GM19328 (cell line): ENCODE measurements around the gene IWS1.

ENCODE experiments used
- ATAC-seq: cut with Tn5 transposase; IDR thresholded peaks from one replicate; pipeline ENCODE4 v1.9.1; 2021; ENCODE audit warnings: mild to moderate bottlenecking, moderate library complexity; ENCODE audit not compliant: unreplicated experiment

The IWS1 gene

DNA sequence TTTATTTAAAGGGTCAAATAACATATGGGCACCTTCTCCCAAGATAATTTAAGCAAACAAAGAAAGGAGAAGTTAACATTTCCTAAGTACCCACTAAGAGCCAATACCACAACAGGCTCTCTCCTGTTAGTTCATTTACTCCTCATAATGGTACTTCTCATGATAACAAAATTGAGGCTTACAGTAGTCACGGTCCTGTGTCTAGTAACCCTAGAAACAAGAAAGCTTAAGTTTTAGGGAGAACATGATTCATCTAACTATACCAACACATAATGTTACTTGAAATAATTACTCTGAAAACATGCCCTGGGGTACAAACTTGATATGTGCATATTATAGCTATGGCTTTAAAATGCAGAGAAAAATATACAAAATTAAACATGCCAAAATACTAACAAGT lies 19.8 kb downstream of the IWS1 start:
- ATAC-seq, result no peak

DNA sequence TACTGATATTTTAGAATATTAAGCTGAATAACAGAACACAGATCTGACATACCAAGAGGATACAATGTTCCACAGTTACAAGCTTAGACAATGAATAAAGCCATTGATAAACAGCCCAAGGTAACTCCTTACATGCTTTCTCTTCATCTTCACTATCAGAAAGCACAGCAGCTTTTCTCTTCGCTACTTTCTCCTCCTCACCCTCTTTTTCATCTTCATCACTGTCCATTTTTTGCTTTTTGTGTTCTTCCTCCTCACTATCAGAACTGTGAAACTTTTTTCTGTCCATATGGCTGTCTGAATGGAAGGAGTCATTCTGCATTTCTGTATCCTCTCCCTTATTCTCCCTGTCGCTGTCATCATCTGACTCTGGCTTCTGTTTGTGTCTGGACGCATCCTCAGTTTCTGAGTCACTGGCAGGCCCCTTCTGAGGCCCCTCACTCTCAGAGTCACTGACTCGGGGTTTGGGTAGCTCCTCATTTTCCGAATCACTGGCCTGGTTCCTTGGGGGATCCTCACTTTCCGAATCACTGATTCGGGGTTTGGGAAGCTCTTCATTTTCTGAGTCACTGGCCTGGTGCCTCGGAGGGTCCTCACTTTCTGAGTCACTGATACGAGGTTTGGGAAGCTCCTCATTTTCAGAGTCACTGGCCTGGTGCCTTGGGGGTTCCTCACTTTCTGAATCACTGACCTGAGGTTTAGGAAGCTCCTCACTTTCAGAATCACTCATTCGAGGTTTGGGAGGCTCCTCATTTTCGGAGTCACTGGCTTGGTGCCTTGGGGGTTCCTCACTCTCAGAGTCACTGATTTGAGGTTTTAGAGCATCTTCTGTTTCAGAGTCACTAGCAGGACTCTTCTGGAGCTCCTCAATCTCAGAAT lies 21.5 kb downstream of the IWS1 start:
- no peak for ATAC-seq

DNA sequence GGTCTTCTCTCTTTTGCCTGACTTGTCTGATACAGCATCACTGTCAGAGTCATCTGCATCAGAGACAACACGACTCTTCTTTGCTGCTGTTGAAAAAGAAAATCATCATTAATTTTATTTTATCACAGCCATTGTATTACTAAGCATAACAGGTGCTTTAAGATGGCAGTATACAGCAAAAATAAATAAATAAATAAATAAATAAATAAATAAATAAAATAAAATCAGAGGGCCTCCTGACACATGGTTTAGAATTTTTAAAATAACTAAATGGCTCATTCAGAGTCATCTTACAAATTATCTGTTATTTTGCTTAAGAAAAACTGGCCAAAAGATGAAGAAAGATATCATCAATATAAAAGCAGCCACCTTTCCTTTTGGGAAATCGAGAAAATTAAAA lies 22.8 kb downstream of the IWS1 start:
- no peak for ATAC-seq

DNA sequence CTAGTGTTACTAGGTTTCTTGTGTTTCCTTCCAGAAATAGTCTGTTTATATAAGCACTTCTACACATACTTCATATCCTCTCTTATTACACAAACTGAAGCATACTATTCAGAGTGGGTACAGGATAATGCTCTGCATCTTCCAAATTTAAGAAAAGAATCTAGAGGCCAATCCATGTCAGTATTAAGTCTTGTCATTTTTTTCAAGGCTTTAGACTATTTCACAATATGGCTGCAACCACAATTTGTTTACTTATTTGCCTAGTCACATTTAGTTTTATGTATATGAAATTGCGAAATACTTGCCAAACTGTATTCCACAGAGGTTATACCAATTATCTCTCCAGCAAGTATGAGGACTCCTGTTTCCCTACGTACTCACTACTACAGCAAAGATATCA lies 27.9 kb downstream of the IWS1 start:
- no peak for ATAC-seq

DNA sequence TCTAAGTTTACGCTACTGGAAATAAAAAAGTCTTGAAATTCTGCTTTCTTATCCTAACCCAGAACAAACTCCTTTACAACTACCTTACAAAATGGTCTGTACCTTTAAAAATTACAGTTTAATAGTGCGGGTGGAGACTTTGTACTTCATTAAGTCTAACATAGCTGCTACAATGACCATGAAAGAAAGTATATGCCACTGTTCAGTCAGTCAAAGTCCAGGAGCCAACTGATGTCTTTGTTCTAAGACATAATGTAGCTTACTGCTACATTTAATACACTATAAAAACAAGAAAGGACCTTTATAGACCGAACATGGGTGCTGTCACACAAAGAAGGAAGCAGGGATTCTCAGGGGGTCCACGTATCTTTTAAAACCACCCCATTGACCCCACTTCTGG lies 36.0 kb downstream of the IWS1 start:
- ATAC-seq, result no peak

DNA sequence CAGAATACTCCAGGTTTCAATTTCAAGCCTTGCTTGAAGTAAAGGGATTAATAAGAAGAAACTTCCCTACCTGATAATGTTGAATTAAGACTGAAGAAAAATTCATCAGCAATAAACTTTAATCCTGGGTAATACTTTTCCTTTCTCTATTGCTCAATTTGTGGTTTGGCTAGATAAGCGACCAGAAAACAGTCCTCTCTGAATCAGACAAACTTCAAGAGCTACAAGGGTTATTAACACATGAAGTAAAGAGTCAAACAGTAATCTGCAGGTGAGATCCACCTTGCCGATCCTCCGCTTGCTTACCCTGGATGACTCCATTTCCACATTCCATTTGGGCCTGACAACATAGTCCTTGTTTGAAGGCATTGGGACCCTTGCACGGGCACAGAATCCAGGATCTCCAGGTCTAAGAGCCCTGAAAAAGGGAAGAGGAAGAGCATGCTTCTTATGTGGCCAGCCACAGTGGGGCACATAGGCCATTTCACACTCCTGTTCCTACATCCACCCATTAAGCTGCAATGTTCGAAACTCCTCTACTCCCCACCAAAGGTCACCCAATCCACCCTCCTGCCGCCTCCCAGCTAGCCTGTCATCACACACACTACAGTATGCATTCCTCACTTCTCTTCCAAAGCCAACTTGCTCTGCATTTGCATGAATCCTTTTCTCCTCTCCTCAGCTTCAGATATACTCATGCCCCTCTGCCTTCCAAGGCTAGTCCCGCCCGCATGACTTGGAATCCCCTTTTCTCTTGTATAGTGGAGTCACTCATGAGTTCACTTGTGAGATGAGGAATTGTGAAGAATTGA lies 39.8 kb downstream of the IWS1 start:
- ATAC-seq, result no peak

DNA sequence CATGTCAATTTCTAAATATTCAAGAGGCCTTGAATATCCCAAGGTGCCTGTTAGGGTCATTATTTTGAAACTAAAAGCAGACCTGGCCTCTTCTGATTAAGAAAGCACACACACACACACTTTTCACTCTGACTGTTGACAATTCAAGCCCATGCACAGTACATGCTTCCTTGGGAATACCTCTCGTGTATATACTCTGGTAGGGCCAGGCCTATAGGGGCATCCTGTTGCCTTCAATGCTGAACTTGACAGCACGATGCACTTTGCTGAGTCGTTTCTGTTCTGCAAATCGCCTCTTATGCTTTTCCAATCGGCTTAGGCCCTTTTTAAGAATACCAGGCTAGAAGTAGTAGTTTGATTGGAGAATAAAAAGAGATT lies 40.6 kb downstream of the IWS1 start:
- no peak for ATAC-seq

DNA sequence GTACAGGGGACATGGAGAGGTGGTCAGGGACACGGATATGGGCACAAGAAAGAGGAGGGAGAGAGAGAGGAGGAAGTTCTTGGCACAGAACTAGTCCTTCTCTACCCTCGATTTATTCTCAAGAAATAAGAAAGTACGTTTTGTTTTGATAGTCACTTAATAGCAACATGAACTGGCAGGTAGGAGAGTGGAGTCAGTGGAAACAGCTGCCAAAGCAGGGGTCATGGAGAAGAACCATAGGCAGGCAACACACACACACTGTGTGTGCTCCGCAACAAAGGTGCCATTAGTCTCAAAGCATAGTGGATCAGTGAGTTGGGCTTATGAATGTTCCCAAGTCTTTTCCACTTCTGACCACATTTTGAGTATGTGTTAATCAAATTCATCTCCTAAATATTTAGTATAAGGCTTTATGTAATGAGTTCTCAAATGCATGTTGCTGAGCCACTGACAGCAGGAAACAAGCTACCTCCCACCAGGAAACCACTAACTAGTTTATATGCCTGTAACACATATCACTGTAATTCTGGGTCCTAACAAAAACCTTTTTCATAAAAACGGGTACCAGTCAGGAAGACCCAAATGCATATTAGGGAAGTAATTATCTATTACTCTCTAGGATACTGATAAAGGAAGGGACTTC lies 41.1 kb downstream of the IWS1 start:
- no peak for ATAC-seq

DNA sequence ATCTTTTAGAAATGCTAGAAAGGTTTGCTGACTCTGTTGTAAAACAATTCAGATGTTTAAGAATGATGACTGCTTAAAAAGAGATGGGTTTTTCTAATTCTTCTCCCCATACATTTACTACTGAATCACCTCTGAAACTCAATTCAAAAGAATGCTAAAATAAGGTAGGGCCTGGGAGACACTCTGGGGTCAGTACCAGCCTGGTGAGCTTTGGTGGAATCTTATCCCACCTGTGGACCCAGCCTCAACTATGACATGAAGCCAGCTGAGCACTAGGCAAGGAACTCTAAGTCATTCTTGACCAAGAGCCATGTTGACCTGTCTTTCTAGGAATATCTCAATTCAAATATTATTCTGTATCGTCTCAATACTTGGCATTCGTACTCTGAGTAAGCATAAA lies 44.3 kb downstream of the IWS1 start:
- ATAC-seq, result no peak

DNA sequence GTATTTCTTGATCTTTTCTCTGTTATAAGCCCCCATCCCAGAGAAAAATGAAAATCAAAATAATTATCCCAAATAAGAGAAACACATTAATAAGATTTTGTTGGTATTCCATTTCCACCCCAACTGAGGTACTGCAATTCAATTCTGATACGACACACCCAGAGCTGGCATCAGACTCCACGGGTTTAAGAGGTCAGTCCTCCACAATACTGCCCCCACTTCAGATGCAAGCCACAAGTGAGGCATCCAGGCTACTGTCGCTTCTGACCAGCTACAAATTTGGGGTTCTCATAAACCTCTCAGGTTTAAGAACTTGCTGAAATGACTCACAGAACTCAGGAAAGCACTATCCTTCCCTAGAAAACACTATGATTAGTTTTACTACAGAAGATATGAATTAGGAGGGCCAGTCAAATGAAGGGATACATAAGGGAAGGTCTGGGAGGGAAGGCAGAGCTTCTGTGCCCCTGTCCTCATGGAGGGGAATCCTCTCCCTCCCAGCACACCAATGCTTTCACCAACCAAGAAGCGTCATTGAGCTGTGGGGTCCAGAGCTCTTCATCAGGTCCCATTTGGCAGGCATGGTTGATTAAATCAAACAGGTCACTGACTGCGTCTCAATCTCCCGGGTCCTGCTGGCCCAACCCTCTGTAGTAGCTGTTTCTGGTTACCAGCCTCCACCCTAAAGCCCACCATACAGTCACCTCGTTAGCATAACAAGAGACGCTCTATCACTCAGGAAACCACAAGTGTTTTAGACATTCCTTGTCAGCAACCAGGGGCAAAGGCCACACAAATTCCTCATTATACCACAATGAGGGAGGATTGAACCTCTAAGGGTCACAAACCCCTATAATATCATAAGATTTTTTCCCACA lies 46.2 kb downstream of the IWS1 start:
- no peak for ATAC-seq

DNA sequence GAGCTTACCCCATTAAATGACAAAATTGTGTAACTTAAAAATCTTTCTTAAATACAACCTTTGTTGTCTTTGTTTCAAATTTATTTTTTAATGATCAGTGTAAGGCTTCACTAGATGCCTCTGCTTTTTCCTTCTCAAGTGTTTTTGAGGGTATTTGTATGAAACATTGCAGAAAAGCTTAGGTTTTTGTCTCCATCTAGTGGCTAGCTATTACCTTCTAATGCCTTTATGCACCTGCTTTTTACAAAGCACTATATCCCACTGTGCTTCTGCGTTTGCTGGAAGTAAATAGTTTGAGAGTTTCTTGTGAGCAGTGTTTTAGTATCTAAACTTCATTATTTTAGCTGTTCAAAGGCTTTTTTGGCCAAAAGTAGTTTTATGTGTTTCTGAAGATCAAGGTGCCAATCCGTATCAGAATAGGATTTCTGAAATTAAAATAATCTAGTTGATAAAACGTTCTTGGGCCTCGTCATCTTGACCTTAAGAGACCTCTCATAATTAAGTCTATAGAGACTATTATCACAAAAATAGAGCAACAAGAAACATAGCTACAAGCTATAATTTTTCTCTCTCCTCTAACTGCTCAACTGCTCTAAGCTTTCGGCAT lies 47.0 kb downstream of the IWS1 start:
- ATAC-seq, result no peak

DNA sequence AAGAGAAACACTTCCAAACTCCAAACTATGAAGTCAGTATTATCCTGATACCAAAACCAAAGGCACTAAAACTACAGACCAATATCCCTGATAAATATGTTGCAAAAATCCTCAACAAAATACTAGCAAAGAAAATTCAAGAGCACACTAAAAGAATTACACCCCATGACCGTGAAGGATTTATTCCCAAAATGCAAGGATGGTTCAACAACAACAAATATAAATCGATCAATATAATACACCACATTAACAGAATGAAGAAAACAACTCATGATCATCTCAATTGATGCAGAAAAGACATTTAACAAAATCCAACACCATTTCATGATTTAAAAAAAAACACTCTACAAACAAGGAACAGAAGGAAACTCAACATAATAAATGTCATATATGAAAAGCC lies 50.5 kb downstream of the IWS1 start:
- ATAC-seq, result no peak

DNA sequence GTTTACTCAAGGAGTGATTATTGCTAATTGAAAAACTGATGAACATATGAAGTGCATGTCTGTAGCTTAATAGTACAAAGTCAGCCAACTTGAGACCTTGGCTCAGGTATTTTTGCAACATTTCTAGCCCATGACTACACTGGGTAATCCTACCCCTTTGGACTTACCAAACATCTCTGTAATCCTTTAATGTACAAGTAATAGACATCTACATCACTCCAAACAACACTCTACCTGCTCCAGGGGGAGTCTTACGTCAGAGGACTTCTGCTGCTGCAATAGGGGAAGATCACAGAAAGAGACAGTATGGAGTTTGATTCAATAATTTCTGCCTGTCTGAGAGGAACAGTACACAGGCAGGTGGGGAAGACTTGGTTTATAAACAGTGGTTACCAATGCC lies 54.0 kb downstream of the IWS1 start:
- ATAC-seq, result no peak

DNA sequence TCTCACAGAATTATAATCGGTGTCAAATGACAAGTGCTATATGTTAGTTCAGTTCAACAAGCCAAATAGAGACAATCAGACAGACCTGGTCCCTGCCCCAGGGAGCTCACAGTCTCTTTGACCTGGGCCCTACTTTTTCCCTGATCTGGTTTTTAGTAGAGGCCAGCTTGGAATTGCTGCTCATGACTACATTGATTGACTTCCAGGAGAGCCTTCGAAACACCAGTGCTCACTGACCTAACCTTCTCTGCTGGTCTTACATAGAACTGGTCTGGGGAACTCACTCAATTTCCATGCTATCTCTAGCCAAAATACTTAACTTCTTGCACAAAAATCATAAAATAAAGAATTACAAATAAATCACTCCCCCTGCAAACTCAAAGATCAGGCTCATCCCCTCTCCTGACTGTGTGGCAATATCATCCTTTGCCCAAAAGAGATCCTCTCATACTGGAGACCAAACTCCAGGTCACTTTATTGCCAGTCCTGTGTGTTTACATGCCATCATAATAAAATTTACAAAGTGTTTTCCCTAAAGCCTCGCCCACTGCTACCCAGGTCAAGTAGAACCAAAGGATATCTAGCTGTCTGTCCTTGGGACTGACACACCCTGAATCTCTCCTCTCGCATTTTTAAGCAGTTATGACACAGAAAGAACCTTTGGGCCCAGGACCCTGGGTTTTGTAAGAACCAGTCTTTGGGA lies 54.9 kb downstream of the IWS1 start:
- ATAC-seq, result no peak

DNA sequence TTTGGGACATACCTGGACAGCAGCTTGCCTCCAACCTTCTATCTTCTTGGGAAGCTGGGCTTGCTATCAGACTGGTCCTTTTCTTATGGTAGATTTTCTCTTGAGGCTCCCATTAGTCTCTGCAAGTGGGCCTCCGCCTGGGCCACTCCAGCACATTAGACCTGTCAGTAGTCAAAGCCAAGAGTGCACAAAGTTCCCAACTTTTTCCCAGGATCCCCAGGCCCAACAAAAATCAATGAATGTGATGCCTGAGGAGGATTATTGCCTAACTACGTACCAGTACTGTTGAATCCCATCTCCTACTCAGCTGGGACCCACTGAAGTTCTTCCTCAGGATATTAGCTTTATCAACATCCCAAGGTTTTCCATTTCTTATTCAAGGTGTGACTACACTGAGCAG lies 56.3 kb downstream of the IWS1 start:
- no peak for ATAC-seq

DNA sequence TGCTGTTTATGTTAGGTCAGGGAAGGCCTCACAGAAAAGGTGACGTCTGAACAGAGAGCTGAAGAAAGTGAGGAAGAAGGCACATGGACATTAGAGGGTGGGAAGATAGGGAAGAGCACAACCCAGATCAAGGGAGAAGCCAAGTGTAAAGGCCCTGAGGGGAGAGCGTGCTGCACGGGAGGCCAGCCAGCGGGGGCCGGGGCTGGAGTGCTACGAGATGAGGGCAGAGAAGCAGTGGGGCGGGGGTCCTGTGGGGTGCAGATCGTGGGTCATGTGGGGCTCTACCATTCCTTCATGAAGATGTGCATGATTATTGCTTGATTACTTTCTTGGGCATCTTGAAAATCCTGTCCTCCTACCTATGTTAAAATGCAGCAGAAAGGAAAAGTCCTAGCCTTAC lies 57.2 kb downstream of the IWS1 start:
- no peak for ATAC-seq

DNA sequence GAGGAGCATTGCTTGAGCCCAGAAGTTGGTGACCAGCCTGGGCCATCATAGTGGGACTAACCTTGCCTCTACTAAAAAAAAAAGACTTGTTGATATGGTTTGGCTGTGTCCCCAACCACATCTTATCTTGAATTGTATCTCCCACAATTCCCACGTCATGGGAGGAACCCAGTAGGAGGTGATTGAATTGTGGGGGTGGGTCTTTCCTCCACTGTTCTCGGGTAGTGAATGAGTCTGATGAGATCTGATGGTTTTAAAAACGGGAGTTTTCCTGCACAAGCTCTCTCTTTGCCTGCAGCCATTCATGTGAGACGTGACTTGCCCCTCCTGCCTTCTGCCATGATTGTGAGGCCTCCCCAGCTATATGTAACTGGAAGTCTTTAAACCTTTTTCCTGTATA lies 61.0 kb downstream of the IWS1 start:
- no peak for ATAC-seq

DNA sequence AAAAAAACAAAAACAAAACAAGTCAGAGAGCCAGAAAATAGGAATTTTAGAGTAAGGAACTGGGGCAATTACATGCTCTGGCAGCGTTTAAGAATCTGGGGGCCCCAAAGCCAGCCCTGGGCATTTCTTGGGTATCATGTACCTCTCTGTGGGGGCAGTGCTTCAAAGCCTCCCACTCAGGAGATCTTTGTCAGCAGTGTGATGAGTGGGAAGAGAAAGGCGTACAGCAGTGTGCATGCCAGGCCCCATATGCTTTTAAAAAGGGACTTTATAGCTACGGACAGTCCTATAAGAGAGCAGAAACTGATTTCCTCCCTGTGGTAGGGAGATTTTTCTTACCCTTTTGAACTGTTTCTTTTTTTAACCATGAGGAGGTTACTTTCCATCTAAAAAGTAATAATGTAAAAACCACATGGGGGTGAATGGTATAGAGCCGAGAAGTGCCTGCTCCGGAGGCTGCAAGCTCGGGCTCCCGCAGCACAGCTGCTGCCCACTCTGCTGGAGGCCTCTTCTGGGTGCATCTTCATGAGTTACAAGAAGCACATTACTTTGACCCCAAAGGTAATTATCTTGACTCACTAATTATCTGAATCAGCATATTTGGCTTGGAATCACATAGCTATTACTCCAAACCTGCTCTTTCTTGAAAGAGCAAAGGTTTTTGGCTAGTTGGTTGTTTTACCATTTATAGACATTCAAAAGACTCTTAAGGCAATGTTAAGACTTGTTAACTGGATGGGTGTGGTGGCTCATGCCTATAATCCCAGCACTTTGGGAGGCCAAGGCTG lies 61.6 kb downstream of the IWS1 start:
- no peak for ATAC-seq
